Measurements from ENCODE around the gene AHI1. TPM values are rescaled to one million over a fixed set of nuclear protein-coding genes. Genes with fewer than 3 reads are reported as not detected.
"Not testable (repeated sequence)": the region's sequence is repeated elsewhere in the genome, so short reads cannot be mapped to it uniquely, and the experiment has no call there.

Gene AHI1
- total and polyA plus RNA-seq, 2 of the 13 experiments (the other 11 are each of a cell fraction or from before 2014, with no cell fraction given), result 7.2 to 18.6 TPM

DNA sequence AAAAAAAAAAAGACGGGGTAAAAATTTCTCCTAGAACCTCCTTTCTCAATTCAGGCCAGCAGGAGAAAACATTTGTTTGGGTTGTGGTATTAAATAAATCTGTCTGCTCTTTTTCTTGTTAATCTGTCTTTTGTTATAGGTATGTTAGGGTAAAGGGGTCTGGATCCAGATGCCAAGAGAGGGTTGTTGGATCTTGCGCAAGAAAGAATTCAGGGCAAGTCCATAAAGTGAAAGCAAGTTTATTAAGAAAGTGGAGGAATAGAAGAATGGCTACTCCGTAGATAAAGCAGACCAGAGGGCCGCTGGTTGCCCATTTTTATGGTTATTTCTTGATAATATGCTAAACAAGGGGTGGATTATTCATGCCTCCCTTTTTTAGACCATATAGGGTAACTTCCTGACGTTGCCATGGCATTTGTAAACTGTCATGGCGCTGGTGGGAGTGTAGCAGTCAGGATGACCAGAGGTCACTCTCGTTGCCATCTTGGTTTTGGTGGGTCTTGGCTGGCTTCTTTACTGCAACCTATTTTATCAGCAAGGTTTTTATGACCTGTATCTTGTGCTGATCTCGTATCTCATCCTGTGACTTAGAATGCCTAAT lies 251.0 kb downstream of the AHI1 start:
- H3K4me2 ChIP-seq (ENCODE audit: low read depth, low read length); H3K79me2 ChIP-seq (ENCODE audit: insufficient read depth, low read length); ATAC-seq; DNase-seq (ENCODE audit: low spot score); BruUV-seq (replicated peaks); H3K36me3 ChIP-seq (replicated peaks in 1 of 2; ENCODE audit: control insufficient read depth in 1 of 2, insufficient read depth in 2 of 2, low read length in 2 of 2); H3K4me3 ChIP-seq (replicated peaks in 1 of 3; ENCODE audit: insufficient read depth in 1 of 3, low read depth in 2 of 3, low read length in 3 of 3); H4K20me1 ChIP-seq (ENCODE audit: insufficient read depth, low read length); H3K9ac ChIP-seq (ENCODE audit: insufficient read depth, low read depth, low read length); in situ Hi-C loops (cut with HindIII; ENCODE audit: extremely low pct_ligation_motif_present, low pct_unique_long_range_greater_than_20kb); H3K27me3 ChIP-seq (ENCODE audit: control insufficient read depth in 1 of 2, insufficient read depth in 2 of 2, low read length in 2 of 2); H3K27ac ChIP-seq (ENCODE audit: extremely low read length, insufficient read depth, low read length); FAIRE-seq; H3K9me3 ChIP-seq (ENCODE audit: low read length); CTCF ChIA-PET (ENCODE audit: low intra/inter-chr PET ratio, low total read pairs); intact Hi-C loops (cut with micrococcal nuclease; ENCODE audit: unreplicated experiment); H2AFZ ChIP-seq (ENCODE audit: low read length); POLR2A ChIA-PET: not testable (repeated sequence)
- peaks cover 19% of the 10 kb centered on the region for H3K4me1 ChIP-seq (ENCODE audit: insufficient read depth, low read length)
- 30% methylated on average over 8 of the region's 8 CpGs for WGBS (ENCODE audit: low lambda C conversion rate)
- peak; percentile 65 for TF ChIP-seq CEBPB (IDR thresholded peaks at IDR 0.05; ENCODE audit: borderline replicate concordance, low read depth, low read length)

GRCh38 chr6:135244805-135245204 lies 252.7 kb downstream of the AHI1 start:
- ChIA-PET CTCF (ENCODE audit: low intra/inter-chr PET ratio, low total read pairs) (no interaction called here), POLR2A (no interaction called here)
- no peak for TF ChIP-seq FOXC1 (CRISPR knock-in tag; IDR thresholded peaks at IDR 0.05; ENCODE audit: borderline replicate concordance)
- TF ChIP-seq ZNF24 (IDR thresholded peaks at IDR 0.05), result no peak
- TF ChIP-seq, protein P1, sequence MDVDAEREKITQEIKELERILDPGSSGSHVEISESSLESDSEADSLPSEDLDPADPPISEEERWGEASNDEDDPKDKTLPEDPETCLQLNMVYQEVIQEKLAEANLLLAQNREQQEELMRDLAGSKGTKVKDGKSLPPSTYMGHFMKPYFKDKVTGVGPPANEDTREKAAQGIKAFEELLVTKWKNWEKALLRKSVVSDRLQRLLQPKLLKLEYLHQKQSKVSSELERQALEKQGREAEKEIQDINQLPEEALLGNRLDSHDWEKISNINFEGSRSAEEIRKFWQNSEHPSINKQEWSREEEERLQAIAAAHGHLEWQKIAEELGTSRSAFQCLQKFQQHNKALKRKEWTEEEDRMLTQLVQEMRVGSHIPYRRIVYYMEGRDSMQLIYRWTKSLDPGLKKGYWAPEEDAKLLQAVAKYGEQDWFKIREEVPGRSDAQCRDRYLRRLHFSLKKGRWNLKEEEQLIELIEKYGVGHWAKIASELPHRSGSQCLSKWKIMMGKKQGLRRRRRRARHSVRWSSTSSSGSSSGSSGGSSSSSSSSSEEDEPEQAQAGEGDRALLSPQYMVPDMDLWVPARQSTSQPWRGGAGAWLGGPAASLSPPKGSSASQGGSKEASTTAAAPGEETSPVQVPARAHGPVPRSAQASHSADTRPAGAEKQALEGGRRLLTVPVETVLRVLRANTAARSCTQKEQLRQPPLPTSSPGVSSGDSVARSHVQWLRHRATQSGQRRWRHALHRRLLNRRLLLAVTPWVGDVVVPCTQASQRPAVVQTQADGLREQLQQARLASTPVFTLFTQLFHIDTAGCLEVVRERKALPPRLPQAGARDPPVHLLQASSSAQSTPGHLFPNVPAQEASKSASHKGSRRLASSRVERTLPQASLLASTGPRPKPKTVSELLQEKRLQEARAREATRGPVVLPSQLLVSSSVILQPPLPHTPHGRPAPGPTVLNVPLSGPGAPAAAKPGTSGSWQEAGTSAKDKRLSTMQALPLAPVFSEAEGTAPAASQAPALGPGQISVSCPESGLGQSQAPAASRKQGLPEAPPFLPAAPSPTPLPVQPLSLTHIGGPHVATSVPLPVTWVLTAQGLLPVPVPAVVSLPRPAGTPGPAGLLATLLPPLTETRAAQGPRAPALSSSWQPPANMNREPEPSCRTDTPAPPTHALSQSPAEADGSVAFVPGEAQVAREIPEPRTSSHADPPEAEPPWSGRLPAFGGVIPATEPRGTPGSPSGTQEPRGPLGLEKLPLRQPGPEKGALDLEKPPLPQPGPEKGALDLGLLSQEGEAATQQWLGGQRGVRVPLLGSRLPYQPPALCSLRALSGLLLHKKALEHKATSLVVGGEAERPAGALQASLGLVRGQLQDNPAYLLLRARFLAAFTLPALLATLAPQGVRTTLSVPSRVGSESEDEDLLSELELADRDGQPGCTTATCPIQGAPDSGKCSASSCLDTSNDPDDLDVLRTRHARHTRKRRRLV (CRISPR knock-in tag; IDR thresholded peaks at IDR 0.05), result no peak
- no peak for TF ChIP-seq ZNF746 (CRISPR knock-in tag; IDR thresholded peaks at IDR 0.05)
- TF ChIP-seq, protein P2, sequence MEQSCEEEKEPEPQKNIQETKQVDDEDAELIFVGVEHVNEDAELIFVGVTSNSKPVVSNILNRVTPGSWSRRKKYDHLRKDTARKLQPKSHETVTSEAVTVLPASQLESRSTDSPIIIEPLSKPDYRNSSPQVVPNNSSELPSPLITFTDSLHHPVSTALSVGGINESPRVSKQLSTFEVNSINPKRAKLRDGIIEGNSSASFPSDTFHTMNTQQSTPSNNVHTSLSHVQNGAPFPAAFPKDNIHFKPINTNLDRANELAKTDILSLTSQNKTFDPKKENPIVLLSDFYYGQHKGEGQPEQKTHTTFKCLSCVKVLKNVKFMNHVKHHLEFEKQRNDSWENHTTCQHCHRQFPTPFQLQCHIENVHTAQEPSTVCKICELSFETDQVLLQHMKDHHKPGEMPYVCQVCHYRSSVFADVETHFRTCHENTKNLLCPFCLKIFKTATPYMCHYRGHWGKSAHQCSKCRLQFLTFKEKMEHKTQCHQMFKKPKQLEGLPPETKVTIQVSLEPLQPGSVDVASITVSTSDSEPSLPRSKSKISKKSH (CRISPR knock-in tag; IDR thresholded peaks at IDR 0.05; ENCODE audit: borderline replicate concordance), result no peak
- TF ChIP-seq ZNF326 (CRISPR knock-in tag; IDR thresholded peaks at IDR 0.05; ENCODE audit: borderline replicate concordance), result no peak
- no peak for TF ChIP-seq ZNF496 (CRISPR knock-in tag; IDR thresholded peaks at IDR 0.05; ENCODE audit: insufficient replicate concordance)
- no peak for TF ChIP-seq SALL1 (CRISPR knock-in tag; IDR thresholded peaks at IDR 0.05)
- TF ChIP-seq CEBPB (IDR thresholded peaks at IDR 0.05; ENCODE audit: borderline replicate concordance, low read depth, low read length), result no peak
- TF ChIP-seq ZSCAN25 (CRISPR knock-in tag; IDR thresholded peaks at IDR 0.05), result no peak
- no peak for TF ChIP-seq SIX4 (CRISPR knock-in tag; IDR thresholded peaks at IDR 0.05)
- TF ChIP-seq ZFAT (CRISPR knock-in tag; conservative IDR thresholded peaks at IDR 0.05), result no peak

More at GRCh38 chr6:135244805-135245204, 252.7 kb downstream of the AHI1 start:
- Histone ChIP-seq H2AFZ (ENCODE audit: low read length) (no peak overlapping the region), H3K4me2 (ENCODE audit: low read depth, low read length) (no peak overlapping the region), H3K79me2 (ENCODE audit: insufficient read depth, low read length) (no peaks in the 10 kb centered on the region), H3K9ac (ENCODE audit: insufficient read depth, low read depth, low read length) (no peak overlapping the region), H3K27ac (ENCODE audit: extremely low read length, insufficient read depth, low read length) (no peak overlapping the region), H4K20me1 (ENCODE audit: insufficient read depth, low read length) (no peaks in the 10 kb centered on the region), H3K4me1 (ENCODE audit: insufficient read depth, low read length) (peaks cover 2% of the 10 kb centered on the region; the same call in 1 of the 2 replicates), H3K27me3 (ENCODE audit: control insufficient read depth in 1 of 2, insufficient read depth in 2 of 2, low read length in 2 of 2) (no peaks in the 10 kb centered on the region; a peak in 1 of 5 replicates), H3K9me3 (ENCODE audit: low read length) (no peaks in the 10 kb centered on the region), H3K36me3 (replicated peaks in 1 of 2; ENCODE audit: control insufficient read depth in 1 of 2, insufficient read depth in 2 of 2, low read length in 2 of 2) (no peaks in the 10 kb centered on the region), H3K4me3 (replicated peaks in 1 of 3; ENCODE audit: insufficient read depth in 1 of 3, low read depth in 2 of 3, low read length in 3 of 3) (no peak overlapping the region)
- no peak for ATAC-seq
- intact Hi-C loops (cut with micrococcal nuclease; ENCODE audit: unreplicated experiment), result no loop called here
- BruUV-seq (replicated peaks), result no TSS peak
- no peak for FAIRE-seq
- in situ Hi-C loops (cut with HindIII; ENCODE audit: extremely low pct_ligation_motif_present, low pct_unique_long_range_greater_than_20kb), result no loop called here
- 69% methylated on average over 6 of the region's 6 CpGs for WGBS (ENCODE audit: low lambda C conversion rate)
- DNase-seq (ENCODE audit: low spot score), result no peak
